Heart right ventricle (tissue), 16 donors: ENCODE measurements around the gene TSSC4. TPM values are rescaled to one million over a fixed set of nuclear protein-coding genes. Genes with fewer than 3 reads are reported as not detected.
A peak's percentile ranks its signal among the peaks of the same experiment; 100 is the strongest.

Experiments
- ATAC-seq, 8 donors: fragments of 200-7000 bp; cut with Tn5 transposase; one replicate each; pipeline ENCODE4 v1.9.1; 2020; ENCODE audit warnings: mild to moderate bottlenecking in 8 of 8, moderate library complexity in 8 of 8, moderate number of reproducible peaks in 1 of 8
- DNase-seq, 2 donors: peaks; one replicate each; pipeline ENCODE4 v3.0.0-alpha.2; 2020
- H3K27ac ChIP-seq, 10 donors: fragments of 200-600 bp; sonication (generic) in 2 of 10; one replicate each; pipeline versions ENCODE4 v1.5.0 to v1.8.0; 2020 to 2022; ENCODE audit warnings: mild to moderate bottlenecking in 3 of 10
- H3K27me3 ChIP-seq, 7 donors: fragments of 200-600 bp; one replicate each; pipeline ENCODE4 v1.8.0; 2021 to 2022; ENCODE audit warnings: mild to moderate bottlenecking in 2 of 7
- H3K36me3 ChIP-seq, 9 donors: fragments of 200-600 bp; sonication (generic) in 1 of 9; one replicate each; pipeline versions ENCODE4 v1.5.0 to v1.8.0; 2020 to 2022; ENCODE audit warnings: mild to moderate bottlenecking in 2 of 9
- H3K4me1 ChIP-seq, 9 donors: fragments of 200-600 bp; sonication (generic) in 1 of 9; one replicate each; pipeline versions ENCODE4 v1.5.0 to v1.8.0; 2020 to 2022; ENCODE audit warnings: mild to moderate bottlenecking in 4 of 9
- H3K4me3 ChIP-seq, 10 donors: fragments of 200-600 bp; sonication (generic) in 2 of 10; one replicate each; pipeline versions ENCODE4 v1.5.0 to v1.8.0; 2020 to 2022; ENCODE audit warnings: mild to moderate bottlenecking in 7 of 10, moderate library complexity in 2 of 10
- H3K9me3 ChIP-seq, 11 donors: fragments of 200-600 bp in 10 of 11; sonication (generic) in 2 of 11; one replicate each; pipeline versions ENCODE4 v1.5.0 to v1.8.0; 2013 to 2022; ENCODE audit warnings: mild to moderate bottlenecking in 2 of 11, control low read depth in 1 of 11, moderate library complexity in 1 of 11
- CTCF ChIP-seq, 9 donors: fragments of 200-600 bp; sonication (generic) in 2 of 9; IDR thresholded peaks; one replicate each; pipeline versions ENCODE4 v1.5.0 to v1.8.0; 2021 to 2022; ENCODE audit warnings: antibody characterized with exemption in 9 of 9, mild to moderate bottlenecking in 5 of 9, moderate library complexity in 1 of 9
- WGBS, 2 donors: extraction: QIAGEN DNeasy Blood & Tissue Kit; methylation state at CpG; one replicate each; pipeline ENCODE4 v1.1.7; 2013; ENCODE audit warnings: inconsistent platforms in 1 of 2; 5-methylcytosine and 5-hydroxymethylcytosine counted together
- intact Hi-C, 10 donors: fragments of 100-400 bp; cut with DNase I; formaldehyde crosslinking; loops; one replicate each; pipeline versions ENCODE4 v1.11.1 to v1.14.2; 2022
- polyA plus RNA-seq, 2 donors: library from polyadenylated mRNA; stranded (reverse); fragments of 200-250 nt; gene quantifications; one replicate each; pipeline ENCODE4 v1.2.3, GENCODE V29; 2013
- total RNA-seq, 10 donors: library from RNA; stranded (reverse); fragmentation: NEBNext Ultra II Directional in 3 of 10; extraction: Animal tissue kit (Norgen Biotek cat#: 25700) in 3 of 10; gene quantifications; one replicate each; pipeline versions ENCODE4 v1.2.1 to v1.2.4, GENCODE V29; 2021 to 2023
- donor health status: Arrhythmogenic right ventricular cardiomyopathy.
- donor health status: ischemic (EF 13 %, LVEDD 7.1; RV severe dilation, severe dysfunction).
- donor health status: healthy with polysubstance abuse.
- donor health status: DM: no; HTN: yes; CAD: no.
- donor health status: DM: no; HTN: no; CAD: no.
- donor health status: ischemic (EF 25% LVEDD 6.9; RV normal size, moderate dysfunction).
- donor health status: ischemic (EF 25% LVEDD 5.7; RV mildly dilated, moderate dysfunction).
- donor health status: healthy.
- donor health status: DM: yes; HTN: yes; CAD: no.
- donor health status: Ischemic cardiomyopathy.
- donor health status: ischemic (EF 35%, LVEDD 5.7; RV mildly dilated, moderate dysfunction).
- donor health status: nonischemic (EF 11% LVEDD 7.7; RV severe dilation, severe dysfunction).
- donor health status: DM: yes; HTN: yes; CAD: no.
- donor health status: PGD.
- donor health status: ischemic (EF 29% LVEDD 5.4; RV normal size, mild dysfunction).
- donor health status: nonischemic (EF 23%, LVEDD 6.1; RV moderate dilation, normal function).

The TSSC4 gene
- total and polyA plus RNA-seq, 12 donors, result 22.0 to 72.3 (median 30.7) TPM

DNA sequence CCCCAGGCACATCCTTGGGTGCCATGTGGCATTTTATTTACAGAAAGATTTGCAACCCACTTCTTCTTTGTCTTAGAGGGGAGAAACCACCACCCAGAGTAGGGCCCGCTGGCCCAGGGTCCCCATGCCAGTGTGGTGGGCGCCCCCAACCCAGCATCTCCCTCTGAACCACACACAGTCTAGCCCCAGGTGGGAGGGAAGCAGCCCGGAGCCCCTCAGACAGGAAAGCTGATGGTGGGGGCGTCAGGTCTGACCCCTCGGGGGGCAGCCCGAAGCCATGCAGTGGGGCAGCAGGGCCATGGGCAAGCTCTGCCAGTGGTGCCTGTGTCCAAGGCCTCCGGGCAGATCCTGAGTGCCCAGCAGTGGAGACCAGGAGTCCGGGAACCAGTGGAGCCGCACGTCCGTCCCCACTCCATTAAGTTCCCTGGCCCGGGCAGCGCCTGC lies 32.1 kb downstream of the TSSC4 start:
- H3K4me3 ChIP-seq, result no peak overlapping the region
- H3K27me3 ChIP-seq, result peaks cover 0 to 14% (median 3%) of the 10 kb centered on the region in 7 donors
- no peak overlapping the region for H3K27ac ChIP-seq
- intact Hi-C loops, result loop anchor here in 1 of 10 donors (5.0 kb wide), 1 partner anchor 465 kb away; no protein-coding TSS in a partner anchor
- DNase-seq, result peak in 1 of 2 donors; percentile 5
- ATAC-seq, result no peak
- TF ChIP-seq CTCF (IDR thresholded peaks at IDR 0.05), result no peak
- 90 to 98% methylated on average over 13 of the region's 13 CpGs for WGBS, 2 donors
- H3K4me1 ChIP-seq, result no peaks in the 10 kb centered on the region
- H3K36me3 ChIP-seq, result no peaks in the 10 kb centered on the region
- no peaks in the 10 kb centered on the region for H3K9me3 ChIP-seq

- DNase-seq (peak in 1 of 2 donors; percentile 6), ATAC-seq (no peak)
- H3K4me1 ChIP-seq, result no peaks in the 10 kb centered on the region
- intact Hi-C loops, result loop anchor here in 1 of 10 donors (5.0 kb wide), 1 partner anchor 464 kb away; no protein-coding TSS in a partner anchor
- TF ChIP-seq CTCF (IDR thresholded peaks at IDR 0.05), result no peak
- no peaks in the 10 kb centered on the region for H3K36me3 ChIP-seq
- WGBS, 2 donors, result 88 to 91% methylated on average over 22 of the region's 22 CpGs
- no peak overlapping the region for H3K4me3 ChIP-seq
- no peaks in the 10 kb centered on the region for H3K9me3 ChIP-seq
- H3K27ac ChIP-seq, result no peak overlapping the region
- peaks cover 0 to 15% (median 3%) of the 10 kb centered on the region in 7 donors for H3K27me3 ChIP-seq
Measured at GRCh38 chr11:2433106-2433925, 32.8 kb downstream of the TSSC4 start.

- no peak for TF ChIP-seq CTCF (IDR thresholded peaks at IDR 0.05)
- intact Hi-C loops, result loop anchor here in 1 of 10 donors (5.0 kb wide), 1 partner anchor 463 kb away; no protein-coding TSS in a partner anchor
- no peak for ATAC-seq
Measured at GRCh38 chr11:2434008-2434407, 33.5 kb downstream of the TSSC4 start.

GRCh38 chr11:2434506-2435255 lies 34.1 kb downstream of the TSSC4 start:
- Histone ChIP-seq H3K4me3 (no peak overlapping the region), H3K9me3 (peaks cover 0 to 3% (median 0%) of the 10 kb centered on the region in 11 donors), H3K4me1 (no peaks in the 10 kb centered on the region), H3K27ac (no peak overlapping the region), H3K36me3 (no peaks in the 10 kb centered on the region), H3K27me3 (peaks cover 0 to 15% (median 3%) of the 10 kb centered on the region in 7 donors)
- no peak for TF ChIP-seq CTCF (IDR thresholded peaks at IDR 0.05)
- DNase-seq (no peak), ATAC-seq (no peak)
- intact Hi-C loops, result loop anchor here in 1 of 10 donors (5.0 kb wide), 1 partner anchor 463 kb away; no protein-coding TSS in a partner anchor
- 82 to 88% methylated on average over 11 of the region's 11 CpGs for WGBS, 2 donors

More at GRCh38 chr11:2434008-2434407, 33.5 kb downstream of the TSSC4 start:
- no peak for DNase-seq
- H3K27me3 ChIP-seq, result peaks cover 0 to 15% (median 3%) of the 10 kb centered on the region in 7 donors
- no peak overlapping the region for H3K4me3 ChIP-seq
- H3K9me3 ChIP-seq, result no peaks in the 10 kb centered on the region
- WGBS, 2 donors, result 93 to 96% methylated on average over 8 of the region's 8 CpGs
- H3K4me1 ChIP-seq, result no peaks in the 10 kb centered on the region
- no peak overlapping the region for H3K27ac ChIP-seq
- no peaks in the 10 kb centered on the region for H3K36me3 ChIP-seq
